ENCODE measurements around the gene TMEM218. TPM values are rescaled to one million over a fixed set of nuclear protein-coding genes. Genes with fewer than 3 reads are reported as not detected.

The TMEM218 gene
- total and polyA plus RNA-seq, 4 donors, result 36.7 to 48.2 (median 44.2) TPM

DNA sequence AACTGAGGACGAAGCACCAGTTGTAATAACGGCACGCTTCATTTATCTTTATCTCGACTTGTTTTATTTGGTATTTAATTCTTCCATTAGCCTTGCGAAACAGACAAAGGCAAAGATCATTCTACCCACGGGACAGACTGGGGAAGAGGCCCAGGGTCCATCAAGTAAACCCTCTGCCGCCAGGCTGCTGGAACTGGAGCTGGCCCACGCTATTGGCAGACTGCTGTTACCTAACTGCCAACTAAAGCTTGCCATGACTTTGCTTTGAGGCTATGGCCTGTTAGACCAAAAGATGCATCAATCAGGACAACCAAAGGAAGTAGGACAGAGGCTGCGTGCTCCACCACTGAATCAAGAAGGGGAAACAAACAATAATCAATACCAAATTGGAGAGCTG, 780 bp upstream of the TMEM218 start:
- WGBS (ENCODE audit: insufficient coverage), result 62% methylated on average over 5 of the region's 9 CpGs

DNA sequence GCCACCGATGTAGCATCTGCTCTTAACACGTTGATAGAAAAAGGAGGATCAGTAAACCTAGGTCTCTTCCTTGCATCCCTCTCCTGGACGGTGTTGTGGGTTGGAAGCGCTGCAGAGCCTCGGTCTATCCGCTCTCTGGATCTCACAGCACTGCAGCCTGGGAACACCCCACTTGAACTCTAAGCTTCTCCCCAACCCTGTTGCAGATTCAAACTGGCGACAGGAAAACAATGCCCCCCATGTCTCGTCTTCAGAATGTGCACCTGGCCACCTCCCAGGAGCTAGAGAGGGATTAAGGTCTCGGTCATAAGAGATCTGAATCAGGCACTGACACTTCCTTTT, 454 bp downstream of the TMEM218 start:
- WGBS (ENCODE audit: insufficient coverage), result 0% methylated on average over 8 of the region's 9 CpGs
- H3K9me3 ChIP-seq (ENCODE audit: control insufficient read depth, insufficient read depth, low read length), result peaks cover 4% of the 10 kb centered on the region
- H3K4me3 ChIP-seq (ENCODE audit: low read depth, low read length), result peak overlapping the region; percentile 98
- no peaks in the 10 kb centered on the region for H3K36me3 ChIP-seq (ENCODE audit: control insufficient read depth, insufficient read depth, low read length)
- peak overlapping the region; percentile 91 for H3K27ac ChIP-seq (ENCODE audit: low read depth, low read length)
- peaks cover 7% of the 10 kb centered on the region for H3K4me1 ChIP-seq (ENCODE audit: control insufficient read depth, insufficient read depth, low read length)
- no peaks in the 10 kb centered on the region for H3K27me3 ChIP-seq (ENCODE audit: control insufficient read depth, insufficient read depth, low read length)
- peak in 1 of 6 donors; percentile 31 for DNase-seq (ENCODE audit: low read depth in 4 of 6, low spot score in 6 of 6)

More for the DNA sequence above, 780 bp upstream of the TMEM218 start:
- H3K27ac ChIP-seq (ENCODE audit: low read depth, low read length), result peak overlapping the region; percentile 83
- H3K4me1 ChIP-seq (ENCODE audit: control insufficient read depth, insufficient read depth, low read length), result peaks cover 7% of the 10 kb centered on the region
- no peaks in the 10 kb centered on the region for H3K9me3 ChIP-seq (ENCODE audit: control insufficient read depth, insufficient read depth, low read length)
- peak in 1 of 6 donors; percentile 23 for DNase-seq (ENCODE audit: low read depth in 4 of 6, low spot score in 6 of 6)
- no peaks in the 10 kb centered on the region for H3K27me3 ChIP-seq (ENCODE audit: control insufficient read depth, insufficient read depth, low read length)
- H3K4me3 ChIP-seq (ENCODE audit: low read depth, low read length), result peak overlapping the region; percentile 98
- H3K36me3 ChIP-seq (ENCODE audit: control insufficient read depth, insufficient read depth, low read length), result no peaks in the 10 kb centered on the region

DNA sequence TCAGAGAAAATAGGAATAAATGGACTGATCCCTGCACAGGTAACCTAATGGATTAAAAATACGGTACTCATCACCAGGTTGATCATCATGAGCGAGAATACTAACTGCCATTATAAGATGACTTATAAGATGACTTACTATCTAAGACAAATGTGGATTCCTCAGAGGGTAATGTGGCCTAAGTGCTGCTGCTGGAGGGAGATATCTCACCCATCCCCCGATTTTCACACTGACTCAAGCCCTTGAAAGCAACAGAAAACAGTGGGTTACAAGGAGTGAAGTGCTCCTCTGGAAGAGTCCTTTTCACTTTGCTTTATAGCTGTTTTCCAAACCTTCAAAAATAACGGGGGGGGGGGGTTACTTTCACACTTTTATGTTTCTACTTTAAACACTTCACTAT, 920 bp downstream of the TMEM218 start:
- Histone ChIP-seq H3K27ac (ENCODE audit: low read depth, low read length) (peak overlapping the region; percentile 91), H3K4me3 (ENCODE audit: low read depth, low read length) (peak overlapping the region; percentile 98), H3K27me3 (ENCODE audit: control insufficient read depth, insufficient read depth, low read length) (no peaks in the 10 kb centered on the region), H3K9me3 (ENCODE audit: control insufficient read depth, insufficient read depth, low read length) (peaks cover 4% of the 10 kb centered on the region), H3K4me1 (ENCODE audit: control insufficient read depth, insufficient read depth, low read length) (peaks cover 7% of the 10 kb centered on the region), H3K36me3 (ENCODE audit: control insufficient read depth, insufficient read depth, low read length) (no peaks in the 10 kb centered on the region)
- WGBS (ENCODE audit: insufficient coverage), result no CpG with 5 or more reads among the region's 4 CpGs
- no peak for DNase-seq (ENCODE audit: low read depth in 4 of 6, low spot score in 6 of 6)

DNA sequence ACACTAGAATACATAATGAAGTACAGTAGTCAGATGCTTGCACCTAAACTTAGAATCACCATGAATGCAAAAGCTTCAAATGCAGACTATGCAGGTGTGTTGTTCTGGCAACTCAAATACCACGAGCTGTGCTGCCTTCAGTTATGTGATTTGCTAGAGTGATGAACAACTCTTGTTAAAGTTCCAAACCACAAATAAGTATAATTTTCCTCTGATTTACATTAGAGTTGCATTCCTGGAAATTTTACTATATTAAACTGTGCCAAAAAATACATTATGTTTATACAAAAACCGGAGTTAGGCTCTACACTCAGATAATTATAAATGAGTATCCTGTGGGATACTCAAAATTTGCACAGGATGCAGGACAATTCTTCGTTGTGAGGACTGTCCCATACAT, 3.0 kb downstream of the TMEM218 start:
- WGBS (ENCODE audit: insufficient coverage), result 100% methylated on average over 1 of the region's 3 CpGs
- H3K4me1 ChIP-seq (ENCODE audit: control insufficient read depth, insufficient read depth, low read length), result peaks cover 7% of the 10 kb centered on the region
- no peak overlapping the region for H3K4me3 ChIP-seq (ENCODE audit: low read depth, low read length)
- H3K36me3 ChIP-seq (ENCODE audit: control insufficient read depth, insufficient read depth, low read length), result no peaks in the 10 kb centered on the region
- no peak overlapping the region for H3K27ac ChIP-seq (ENCODE audit: low read depth, low read length)
- H3K27me3 ChIP-seq (ENCODE audit: control insufficient read depth, insufficient read depth, low read length), result no peaks in the 10 kb centered on the region
- H3K9me3 ChIP-seq (ENCODE audit: control insufficient read depth, insufficient read depth, low read length), result peaks cover 4% of the 10 kb centered on the region
- peak in 1 of 6 donors; percentile 36 for DNase-seq (ENCODE audit: low read depth in 4 of 6, low spot score in 6 of 6)

DNA sequence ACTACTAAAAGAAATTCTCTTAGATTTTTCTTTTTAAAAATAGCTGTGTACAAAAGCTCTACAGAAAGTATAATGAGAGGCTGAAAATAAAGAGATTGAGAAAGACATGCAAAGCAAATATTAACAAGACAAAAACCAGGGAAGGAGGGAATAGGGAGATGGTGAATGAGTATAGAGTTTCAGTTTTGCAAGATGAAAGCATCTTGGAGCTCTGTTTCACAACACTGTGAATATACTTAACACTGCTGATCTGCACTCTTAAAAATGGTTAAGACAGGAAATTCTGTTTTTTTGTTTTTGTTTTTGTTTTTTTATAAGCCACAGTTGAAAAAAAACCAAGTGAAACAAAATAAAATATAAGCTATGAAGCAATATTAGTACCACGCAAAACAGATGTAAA, 5.5 kb downstream of the TMEM218 start:
- no CpG with 5 or more reads among the region's 1 CpG for WGBS (ENCODE audit: insufficient coverage)
- H3K9me3 ChIP-seq (ENCODE audit: control insufficient read depth, insufficient read depth, low read length), result peaks cover 4% of the 10 kb centered on the region

DNA sequence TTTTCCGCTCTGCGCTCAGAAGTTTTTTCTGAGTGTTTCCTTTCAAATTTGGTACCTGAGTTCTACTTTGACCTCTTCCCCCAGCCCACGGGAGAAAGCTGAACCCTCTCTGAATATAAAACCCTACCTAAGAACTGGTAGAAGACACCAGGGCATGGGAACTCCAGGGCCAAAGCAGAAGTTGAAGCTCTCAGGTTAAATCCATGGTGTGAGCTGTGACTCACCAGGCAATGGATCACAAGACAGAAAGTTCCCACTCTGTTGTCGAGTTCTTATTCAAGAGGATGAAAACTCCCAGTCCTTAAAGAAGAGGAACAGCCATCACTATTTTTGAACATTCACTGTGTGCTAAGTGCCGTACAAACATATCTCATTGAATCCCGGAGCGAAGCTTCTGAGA, 8.9 kb downstream of the TMEM218 start:
- H3K27ac ChIP-seq (ENCODE audit: low read depth, low read length), result no peak overlapping the region
- H3K4me3 ChIP-seq (ENCODE audit: low read depth, low read length), result no peak overlapping the region
- H3K4me1 ChIP-seq (ENCODE audit: control insufficient read depth, insufficient read depth, low read length), result no peaks in the 10 kb centered on the region
- H3K36me3 ChIP-seq (ENCODE audit: control insufficient read depth, insufficient read depth, low read length), result peaks cover 16% of the 10 kb centered on the region
- no peak for DNase-seq (ENCODE audit: low read depth in 4 of 6, low spot score in 6 of 6)
- H3K27me3 ChIP-seq (ENCODE audit: control insufficient read depth, insufficient read depth, low read length), result no peaks in the 10 kb centered on the region
- peaks cover 4% of the 10 kb centered on the region for H3K9me3 ChIP-seq (ENCODE audit: control insufficient read depth, insufficient read depth, low read length)
- 100% methylated on average over 1 of the region's 7 CpGs for WGBS (ENCODE audit: insufficient coverage)

More for the DNA sequence above, 5.5 kb downstream of the TMEM218 start:
- Histone ChIP-seq H3K36me3 (ENCODE audit: control insufficient read depth, insufficient read depth, low read length) (peaks cover 8% of the 10 kb centered on the region), H3K4me3 (ENCODE audit: low read depth, low read length) (no peak overlapping the region), H3K4me1 (ENCODE audit: control insufficient read depth, insufficient read depth, low read length) (no peaks in the 10 kb centered on the region), H3K27ac (ENCODE audit: low read depth, low read length) (no peak overlapping the region), H3K27me3 (ENCODE audit: control insufficient read depth, insufficient read depth, low read length) (no peaks in the 10 kb centered on the region)
- no peak for DNase-seq (ENCODE audit: low read depth in 4 of 6, low spot score in 6 of 6)

DNA sequence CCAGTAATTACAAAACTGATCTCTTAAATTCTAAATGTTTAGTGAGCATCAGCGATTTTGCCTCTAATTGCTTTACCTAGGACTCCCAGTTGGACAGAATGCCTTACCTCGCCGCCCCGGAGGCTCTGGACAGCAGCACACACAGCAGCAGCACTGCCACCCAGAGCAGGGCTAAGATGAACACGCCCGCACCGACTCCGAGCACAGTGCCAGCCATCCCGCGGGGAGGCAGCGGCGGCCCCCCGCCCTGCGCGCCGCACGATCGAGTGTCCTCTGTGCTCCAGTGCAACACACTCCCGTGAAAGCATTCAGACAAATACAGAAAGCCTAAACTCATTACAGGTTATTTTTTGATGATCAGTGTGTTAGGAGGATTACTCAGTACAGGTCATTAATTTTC, 9.4 kb downstream of the TMEM218 start:
- H3K36me3 ChIP-seq (ENCODE audit: control insufficient read depth, insufficient read depth, low read length), result peaks cover 16% of the 10 kb centered on the region
- peaks cover 4% of the 10 kb centered on the region for H3K9me3 ChIP-seq (ENCODE audit: control insufficient read depth, insufficient read depth, low read length)
- no peak for DNase-seq (ENCODE audit: low read depth in 4 of 6, low spot score in 6 of 6)
- no peaks in the 10 kb centered on the region for H3K4me1 ChIP-seq (ENCODE audit: control insufficient read depth, insufficient read depth, low read length)
- WGBS (ENCODE audit: insufficient coverage), result 95% methylated on average over 13 of the region's 19 CpGs
- no peak overlapping the region for H3K27ac ChIP-seq (ENCODE audit: low read depth, low read length)
- no peak overlapping the region for H3K4me3 ChIP-seq (ENCODE audit: low read depth, low read length)
- H3K27me3 ChIP-seq (ENCODE audit: control insufficient read depth, insufficient read depth, low read length), result no peaks in the 10 kb centered on the region

DNA sequence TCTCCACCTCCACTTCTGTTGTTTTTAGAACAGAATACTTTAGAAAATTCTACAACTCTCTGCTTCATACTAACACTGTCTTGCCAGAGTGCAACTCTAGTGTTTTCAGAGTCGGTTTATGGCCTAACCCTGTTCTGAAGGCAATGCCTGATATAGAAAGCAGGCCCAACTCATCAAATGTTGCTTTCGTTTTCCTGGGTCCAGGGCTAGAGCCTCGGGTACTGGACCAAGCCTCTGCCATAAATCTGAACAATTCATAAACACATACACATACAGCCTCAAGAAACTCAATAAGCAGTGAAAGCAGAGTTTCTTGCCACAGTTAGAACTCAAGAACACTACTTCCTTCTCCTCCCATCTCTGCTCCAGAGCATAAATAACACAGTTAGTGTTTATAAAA, 9.8 kb downstream of the TMEM218 start:
- Histone ChIP-seq H3K27me3 (ENCODE audit: control insufficient read depth, insufficient read depth, low read length) (no peaks in the 10 kb centered on the region), H3K27ac (ENCODE audit: low read depth, low read length) (no peak overlapping the region), H3K4me3 (ENCODE audit: low read depth, low read length) (no peak overlapping the region), H3K9me3 (ENCODE audit: control insufficient read depth, insufficient read depth, low read length) (peaks cover 2% of the 10 kb centered on the region), H3K4me1 (ENCODE audit: control insufficient read depth, insufficient read depth, low read length) (no peaks in the 10 kb centered on the region), H3K36me3 (ENCODE audit: control insufficient read depth, insufficient read depth, low read length) (peaks cover 16% of the 10 kb centered on the region)
- 83% methylated on average over 3 of the region's 3 CpGs for WGBS (ENCODE audit: insufficient coverage)
- DNase-seq (ENCODE audit: low read depth in 4 of 6, low spot score in 6 of 6), result no peak

DNA sequence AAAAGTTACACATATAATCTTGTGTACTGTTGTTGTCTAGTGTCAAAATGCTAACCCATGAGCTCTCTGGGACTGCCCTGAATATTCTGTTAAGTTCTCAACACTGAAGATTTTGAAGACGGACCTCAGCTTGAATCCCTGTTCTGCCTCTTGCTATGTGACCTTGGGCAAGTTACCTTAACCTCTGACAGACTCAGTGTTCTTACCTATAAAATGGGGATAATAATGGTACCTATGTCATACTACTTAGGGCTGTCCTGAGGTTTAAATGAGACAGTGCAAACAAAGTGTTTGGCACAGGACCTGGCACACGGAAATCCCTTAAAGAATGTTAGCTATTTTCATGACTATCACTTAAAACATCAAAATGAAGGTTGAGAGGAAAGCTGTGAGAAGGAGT, 11.3 kb downstream of the TMEM218 start:
- H3K4me1 ChIP-seq (ENCODE audit: control insufficient read depth, insufficient read depth, low read length), result no peaks in the 10 kb centered on the region
- H3K36me3 ChIP-seq (ENCODE audit: control insufficient read depth, insufficient read depth, low read length), result peaks cover 16% of the 10 kb centered on the region
- no peaks in the 10 kb centered on the region for H3K27me3 ChIP-seq (ENCODE audit: control insufficient read depth, insufficient read depth, low read length)
- H3K9me3 ChIP-seq (ENCODE audit: control insufficient read depth, insufficient read depth, low read length), result no peaks in the 10 kb centered on the region
- no peak overlapping the region for H3K4me3 ChIP-seq (ENCODE audit: low read depth, low read length)
- WGBS (ENCODE audit: insufficient coverage), result 88% methylated on average over 1 of the region's 2 CpGs
- no peak overlapping the region for H3K27ac ChIP-seq (ENCODE audit: low read depth, low read length)
- no peak for DNase-seq (ENCODE audit: low read depth in 4 of 6, low spot score in 6 of 6)

DNA sequence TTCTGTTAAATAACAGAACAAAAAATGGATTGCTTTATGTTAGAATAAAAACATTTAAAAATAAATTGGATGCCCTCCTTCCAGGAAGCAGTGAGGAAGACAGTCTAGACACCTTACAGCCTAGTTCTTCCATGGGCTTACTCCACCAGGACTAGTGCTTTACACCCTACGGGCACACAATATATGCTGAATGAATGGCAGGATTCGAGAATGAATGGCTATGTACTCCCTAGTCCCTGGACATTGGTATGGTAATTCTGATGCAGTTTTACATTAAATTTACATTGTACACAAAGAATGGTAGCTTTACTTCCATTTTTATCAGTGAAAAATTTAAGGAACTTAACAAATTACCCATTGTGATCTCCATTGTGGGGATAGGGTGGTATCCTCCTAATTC, 16.7 kb downstream of the TMEM218 start:
- peaks cover under 1% of the 10 kb centered on the region for H3K36me3 ChIP-seq (ENCODE audit: control insufficient read depth, insufficient read depth, low read length)

More for the DNA sequence above, 16.7 kb downstream of the TMEM218 start:
- H3K9me3 ChIP-seq (ENCODE audit: control insufficient read depth, insufficient read depth, low read length), result no peaks in the 10 kb centered on the region
- no peaks in the 10 kb centered on the region for H3K27me3 ChIP-seq (ENCODE audit: control insufficient read depth, insufficient read depth, low read length)
- H3K4me3 ChIP-seq (ENCODE audit: low read depth, low read length), result no peak overlapping the region
- H3K4me1 ChIP-seq (ENCODE audit: control insufficient read depth, insufficient read depth, low read length), result peaks cover 14% of the 10 kb centered on the region
- no CpG with 5 or more reads among the region's 2 CpGs for WGBS (ENCODE audit: insufficient coverage)
- no peak overlapping the region for H3K27ac ChIP-seq (ENCODE audit: low read depth, low read length)
- DNase-seq (ENCODE audit: low read depth in 4 of 6, low spot score in 6 of 6), result no peak
